ENCODE data around the gene SLC13A3.

SLC13A3 gene

GRCh38 chr20:46541229-46541935 is 109.9 kb downstream of the SLC13A3 start:
- peaks cover 25% of the 10 kb centered on the region for H3K4me1 ChIP-seq (ENCODE audit: insufficient read depth, low read length, poor library complexity, severe bottlenecking)
- no peak for TF ChIP-seq CTCF (conservative IDR thresholded peaks at IDR 0.05; ENCODE audit: low read length)
- TF ChIP-seq EZH2phosphoT487 (IDR thresholded peaks at IDR 0.05; ENCODE audit: borderline replicate concordance): no peak
- no peaks in the 10 kb centered on the region for H3K36me3 ChIP-seq (ENCODE audit: insufficient read depth, low read length)
- no peaks in the 10 kb centered on the region for H3K9me2 ChIP-seq (replicated peaks; ENCODE audit: low read depth, low read length)
- H3K4me3 ChIP-seq (ENCODE audit: low read length, poor library complexity, severe bottlenecking): no peak overlapping the region
- no peak overlapping the region for H3K9ac ChIP-seq (ENCODE audit: low read depth, low read length, poor library complexity, severe bottlenecking)
- H4K20me1 ChIP-seq (ENCODE audit: insufficient read depth, low read length, poor library complexity, severe bottlenecking): no peaks in the 10 kb centered on the region
- H3F3A ChIP-seq (ENCODE audit: low read depth): 0 out of 2 replicates have a peak, but pooled peaks cover 3% of the 10 kb centered on the region
- no peaks in the 10 kb centered on the region for H3K27me3 ChIP-seq (ENCODE audit: insufficient read depth, low read length, poor library complexity, severe bottlenecking)
- H3K79me2 ChIP-seq (ENCODE audit: insufficient read depth, low read length): no peaks in the 10 kb centered on the region
- H3K9me3 ChIP-seq (ENCODE audit: insufficient read depth, low read depth, low read length): no peaks in the 10 kb centered on the region
- no peak overlapping the region for H3K4me2 ChIP-seq (ENCODE audit: low read depth, low read length, poor library complexity, severe bottlenecking)
- H2AFZ ChIP-seq (ENCODE audit: low read length): no peak overlapping the region

GRCh38 chr20:46539113-46539512 is 112.1 kb downstream of the SLC13A3 start:
- H3K4me2 ChIP-seq (ENCODE audit: low read depth, low read length, poor library complexity, severe bottlenecking): no peak overlapping the region
- H4K20me1 ChIP-seq (ENCODE audit: insufficient read depth, low read length, poor library complexity, severe bottlenecking): no peaks in the 10 kb centered on the region
- H3K4me3 ChIP-seq (ENCODE audit: low read length, poor library complexity, severe bottlenecking): no peak overlapping the region
- no peak overlapping the region for H2AFZ ChIP-seq (ENCODE audit: low read length)
- no peak; the same call in 1 of the 2 replicates for TF ChIP-seq CTCF (conservative IDR thresholded peaks at IDR 0.05; ENCODE audit: low read length)
- TF ChIP-seq EZH2phosphoT487 (IDR thresholded peaks at IDR 0.05; ENCODE audit: borderline replicate concordance): no peak
- H3K36me3 ChIP-seq (ENCODE audit: insufficient read depth, low read length): no peaks in the 10 kb centered on the region
- H3K27me3 ChIP-seq (ENCODE audit: insufficient read depth, low read length, poor library complexity, severe bottlenecking): no peaks in the 10 kb centered on the region
- no peaks in the 10 kb centered on the region for H3K79me2 ChIP-seq (ENCODE audit: insufficient read depth, low read length)
- no peaks in the 10 kb centered on the region for H3F3A ChIP-seq (ENCODE audit: low read depth)
- no peaks in the 10 kb centered on the region for H3K9me2 ChIP-seq (replicated peaks; ENCODE audit: low read depth, low read length)
- no peaks in the 10 kb centered on the region for H3K9me3 ChIP-seq (ENCODE audit: insufficient read depth, low read depth, low read length)
- H3K9ac ChIP-seq (ENCODE audit: low read depth, low read length, poor library complexity, severe bottlenecking): no peak overlapping the region
- H3K4me1 ChIP-seq (ENCODE audit: insufficient read depth, low read length, poor library complexity, severe bottlenecking): peaks cover 4% of the 10 kb centered on the region

- no peaks in the 10 kb centered on the region for H3F3A ChIP-seq (ENCODE audit: low read depth)
- H3K27me3 ChIP-seq (ENCODE audit: insufficient read depth, low read length, poor library complexity, severe bottlenecking): no peaks in the 10 kb centered on the region
- no peaks in the 10 kb centered on the region for H3K9me2 ChIP-seq (replicated peaks; ENCODE audit: low read depth, low read length)
- H3K36me3 ChIP-seq (ENCODE audit: insufficient read depth, low read length): no peaks in the 10 kb centered on the region
- H2AFZ ChIP-seq (ENCODE audit: low read length): no peak overlapping the region
- no peak overlapping the region for H3K4me3 ChIP-seq (ENCODE audit: low read length, poor library complexity, severe bottlenecking)
- no peak overlapping the region for H3K9ac ChIP-seq (ENCODE audit: low read depth, low read length, poor library complexity, severe bottlenecking)
- no peaks in the 10 kb centered on the region for H3K79me2 ChIP-seq (ENCODE audit: insufficient read depth, low read length)
- H3K9me3 ChIP-seq (ENCODE audit: insufficient read depth, low read depth, low read length): no peaks in the 10 kb centered on the region
- TF ChIP-seq EZH2phosphoT487 (IDR thresholded peaks at IDR 0.05; ENCODE audit: borderline replicate concordance) (no peak), CTCF (conservative IDR thresholded peaks at IDR 0.05; ENCODE audit: low read length) (no peak)
- no peak overlapping the region for H3K4me2 ChIP-seq (ENCODE audit: low read depth, low read length, poor library complexity, severe bottlenecking)
- H4K20me1 ChIP-seq (ENCODE audit: insufficient read depth, low read length, poor library complexity, severe bottlenecking): no peaks in the 10 kb centered on the region
- no peaks in the 10 kb centered on the region for H3K4me1 ChIP-seq (ENCODE audit: insufficient read depth, low read length, poor library complexity, severe bottlenecking)
These were observed 120.6 kb downstream of the SLC13A3 start for GRCh38 chr20:46530640-46531039.
